Measurements from ENCODE around the gene PDZD2.

The PDZD2 gene

GRCh38 chr5:31655491-31655890 lies 16.6 kb downstream of the PDZD2 start:
- TF ChIP-seq, protein P1, sequence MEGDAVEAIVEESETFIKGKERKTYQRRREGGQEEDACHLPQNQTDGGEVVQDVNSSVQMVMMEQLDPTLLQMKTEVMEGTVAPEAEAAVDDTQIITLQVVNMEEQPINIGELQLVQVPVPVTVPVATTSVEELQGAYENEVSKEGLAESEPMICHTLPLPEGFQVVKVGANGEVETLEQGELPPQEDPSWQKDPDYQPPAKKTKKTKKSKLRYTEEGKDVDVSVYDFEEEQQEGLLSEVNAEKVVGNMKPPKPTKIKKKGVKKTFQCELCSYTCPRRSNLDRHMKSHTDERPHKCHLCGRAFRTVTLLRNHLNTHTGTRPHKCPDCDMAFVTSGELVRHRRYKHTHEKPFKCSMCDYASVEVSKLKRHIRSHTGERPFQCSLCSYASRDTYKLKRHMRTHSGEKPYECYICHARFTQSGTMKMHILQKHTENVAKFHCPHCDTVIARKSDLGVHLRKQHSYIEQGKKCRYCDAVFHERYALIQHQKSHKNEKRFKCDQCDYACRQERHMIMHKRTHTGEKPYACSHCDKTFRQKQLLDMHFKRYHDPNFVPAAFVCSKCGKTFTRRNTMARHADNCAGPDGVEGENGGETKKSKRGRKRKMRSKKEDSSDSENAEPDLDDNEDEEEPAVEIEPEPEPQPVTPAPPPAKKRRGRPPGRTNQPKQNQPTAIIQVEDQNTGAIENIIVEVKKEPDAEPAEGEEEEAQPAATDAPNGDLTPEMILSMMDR (IDR thresholded peaks at IDR 0.05; ENCODE audit: control extremely low read depth, extremely low read depth, low read depth, missing control alignments): no peak
- POLR2A ChIA-PET: no interaction called here
- DNase-seq (ENCODE audit: extremely low spot score): no peak
- CTCF ChIA-PET: no interaction called here

DNA sequence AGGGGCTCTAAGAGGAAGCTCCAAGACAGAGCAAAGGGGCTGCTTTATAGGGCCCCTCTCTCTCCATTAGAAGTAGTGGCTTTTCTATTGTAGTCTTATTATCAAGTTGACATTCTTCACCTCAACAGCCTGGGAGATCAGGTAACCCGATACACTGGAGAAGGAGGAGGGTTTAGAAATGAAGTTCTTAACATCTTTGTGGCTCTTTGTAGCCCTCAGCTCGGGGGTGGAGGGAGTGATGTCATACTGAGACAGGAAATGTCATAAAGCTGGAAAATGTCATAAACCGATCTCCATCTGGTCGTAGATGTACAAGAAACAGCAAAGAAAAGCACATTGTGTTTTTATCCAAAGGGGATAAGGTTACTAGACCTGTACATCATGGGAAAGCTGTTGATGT lies 17.9 kb downstream of the PDZD2 start:
- ChIA-PET CTCF (no interaction called here), POLR2A (no interaction called here)
- TF ChIP-seq, protein P1 (IDR thresholded peaks at IDR 0.05; ENCODE audit: control extremely low read depth, extremely low read depth, low read depth, missing control alignments): no peak
- DNase-seq (ENCODE audit: extremely low spot score): no peak

- DNase-seq (ENCODE audit: extremely low spot score): no peak
- TF ChIP-seq, protein P1 (IDR thresholded peaks at IDR 0.05; ENCODE audit: control extremely low read depth, extremely low read depth, low read depth, missing control alignments): no peak
- POLR2A ChIA-PET: no interaction called here
- CTCF ChIA-PET: no interaction called here
Observed at GRCh38 chr5:31657315-31657979, 18.5 kb downstream of the PDZD2 start.

DNA sequence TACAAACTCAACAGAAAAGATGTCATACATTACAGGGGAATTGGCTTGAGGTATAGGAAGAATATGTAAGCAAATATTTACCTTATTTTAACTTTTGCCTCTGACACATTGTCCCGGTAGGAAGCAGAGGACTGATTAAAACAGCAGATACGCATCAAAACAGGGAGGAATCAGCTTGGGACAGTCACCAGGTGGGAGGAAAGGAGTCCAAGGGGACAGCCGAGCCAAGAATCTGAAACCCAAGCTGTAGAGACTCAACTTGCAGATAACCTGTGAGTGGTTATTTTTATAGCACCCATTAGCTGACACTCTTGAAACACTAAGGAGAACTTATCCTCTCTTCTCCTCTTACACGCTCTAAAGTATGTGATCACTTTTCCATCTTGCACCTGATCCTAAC lies 22.3 kb downstream of the PDZD2 start:
- CTCF ChIA-PET: interaction anchor here (1.3 to 1.4 kb wide), 2 partner anchors 19 to 148 kb away, joined by 3 read pairs; no protein-coding TSS in a partner anchor
- POLR2A ChIA-PET: no interaction called here
- TF ChIP-seq, protein P1 (IDR thresholded peaks at IDR 0.05; ENCODE audit: control extremely low read depth, extremely low read depth, low read depth, missing control alignments): no peak
- DNase-seq (ENCODE audit: extremely low spot score): no peak

- DNase-seq (ENCODE audit: extremely low spot score): no peak
- ChIA-PET CTCF (no interaction called here), POLR2A (no interaction called here)
- TF ChIP-seq, protein P1 (IDR thresholded peaks at IDR 0.05; ENCODE audit: control extremely low read depth, extremely low read depth, low read depth, missing control alignments): no peak
Observed at GRCh38 chr5:31663519-31663918, 24.6 kb downstream of the PDZD2 start.

DNA sequence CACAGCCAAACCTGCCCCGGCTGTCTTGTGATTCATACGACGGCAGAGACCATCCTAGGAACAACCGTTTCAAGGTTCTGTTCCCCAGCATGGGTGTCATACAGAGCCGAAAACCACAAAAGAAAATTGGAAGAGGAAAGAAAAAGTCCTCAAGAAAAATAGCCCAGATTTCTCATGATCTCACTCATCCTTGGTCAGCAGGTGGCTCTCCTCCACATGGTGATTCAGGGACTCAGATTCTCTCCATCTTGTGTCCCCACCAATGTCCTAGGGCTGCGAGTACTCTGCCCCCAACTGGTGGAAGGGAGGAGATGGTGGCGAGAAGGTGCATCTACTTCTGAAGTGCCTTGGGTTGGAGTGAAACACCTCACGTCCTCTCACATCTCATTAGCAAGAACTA lies 25.6 kb downstream of the PDZD2 start:
- POLR2A ChIA-PET: no interaction called here
- CTCF ChIA-PET: interaction anchor here (1.0 to 1.2 kb wide), 3 partner anchors 25 to 428 kb away, joined by 3 to 4 read pairs (median 4); partner anchors contain the start of gene PDZD2
- peak; percentile 31 for DNase-seq (ENCODE audit: extremely low spot score)
- TF ChIP-seq, protein P1 (IDR thresholded peaks at IDR 0.05; ENCODE audit: control extremely low read depth, extremely low read depth, low read depth, missing control alignments): no peak

All from GM10248 (cell line).